HG03432 (cell line): ENCODE results near the gene RBMS3.

Source experiments
- ATAC-seq: cut with Tn5 transposase; IDR thresholded peaks from one replicate; pipeline ENCODE4 v1.9.1; 2021; ENCODE audit warnings: mild to moderate bottlenecking, moderate library complexity; ENCODE audit not compliant: unreplicated experiment

RBMS3 gene

DNA sequence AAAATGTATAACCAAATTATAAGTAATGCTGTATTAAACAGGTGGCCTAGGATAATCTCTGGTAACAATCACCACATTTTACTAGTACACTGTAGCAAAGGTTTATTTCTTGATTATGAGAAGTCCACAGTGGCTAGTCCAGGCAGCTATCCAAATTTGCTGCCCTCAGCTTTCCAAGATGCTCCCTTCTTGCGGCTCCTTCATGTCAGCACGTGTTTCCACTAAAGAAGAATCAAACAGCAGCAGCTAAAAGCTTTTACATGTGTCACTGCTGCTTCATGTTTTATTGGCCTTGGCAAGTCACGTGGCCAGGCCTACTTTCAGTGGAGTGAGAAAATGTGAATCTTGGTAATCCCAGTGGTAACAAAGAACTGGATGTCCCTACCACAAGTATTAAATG lies 5.6 kb upstream of the RBMS3 start:
- ATAC-seq, result no peak

DNA sequence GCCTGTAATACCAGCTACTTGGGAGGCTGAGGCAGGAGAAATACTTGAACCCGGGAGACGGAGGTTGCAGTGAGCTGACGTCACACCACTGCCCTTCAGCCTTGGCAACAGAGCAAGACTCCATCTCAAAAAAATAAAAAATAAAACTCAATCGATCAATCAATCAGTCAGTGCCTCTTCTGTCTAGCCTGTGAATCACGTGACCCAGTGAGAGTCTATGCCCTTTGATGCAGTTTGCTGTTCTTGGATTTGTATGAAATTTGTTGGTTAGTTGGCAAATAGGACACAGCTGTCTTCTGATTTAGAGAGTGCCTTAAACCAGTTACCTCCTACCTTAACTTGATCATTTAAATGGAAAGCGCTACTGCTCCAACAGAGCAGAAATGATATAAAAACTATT lies 3.6 kb upstream of the RBMS3 start:
- no peak for ATAC-seq

DNA sequence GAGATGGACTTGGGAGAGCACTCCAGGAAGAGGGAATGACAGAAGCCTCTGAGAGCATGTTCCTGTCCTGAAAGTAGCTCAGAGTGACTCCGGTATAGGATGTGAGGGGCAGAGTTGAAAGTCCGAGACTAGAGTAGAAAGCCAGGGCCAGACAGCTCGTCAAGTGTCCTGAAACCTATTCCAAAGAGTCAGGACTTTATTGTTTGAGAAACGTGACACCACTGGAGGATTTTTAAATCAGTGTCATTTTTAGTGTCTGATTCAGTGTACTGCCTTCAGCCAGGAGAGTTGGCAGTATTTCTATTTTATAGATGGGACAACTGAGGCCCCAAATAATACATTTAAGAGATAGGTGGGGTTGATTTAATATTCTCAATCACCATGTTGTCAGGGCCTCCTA lies 1.6 kb upstream of the RBMS3 start:
- ATAC-seq, result no peak

DNA sequence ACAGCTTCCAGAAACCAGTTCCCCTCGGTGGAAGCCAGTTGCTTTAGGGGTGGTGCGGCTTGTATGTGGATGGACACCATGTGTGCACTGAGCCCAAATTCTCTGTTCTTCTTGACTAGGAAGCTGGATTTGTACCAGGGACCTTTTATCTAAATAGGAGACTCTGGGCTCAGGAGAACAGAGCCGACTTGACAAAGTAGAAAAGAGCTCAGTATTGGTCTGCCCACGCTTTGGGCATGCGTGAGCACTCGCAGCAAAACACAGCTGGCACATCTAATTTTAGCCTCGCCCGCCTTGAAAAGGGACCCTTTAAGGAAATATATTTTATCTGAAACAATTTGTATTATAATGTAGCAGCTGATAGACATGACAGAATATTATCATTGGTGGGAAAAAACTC lies 1.1 kb upstream of the RBMS3 start:
- peak; percentile 21 for ATAC-seq

DNA sequence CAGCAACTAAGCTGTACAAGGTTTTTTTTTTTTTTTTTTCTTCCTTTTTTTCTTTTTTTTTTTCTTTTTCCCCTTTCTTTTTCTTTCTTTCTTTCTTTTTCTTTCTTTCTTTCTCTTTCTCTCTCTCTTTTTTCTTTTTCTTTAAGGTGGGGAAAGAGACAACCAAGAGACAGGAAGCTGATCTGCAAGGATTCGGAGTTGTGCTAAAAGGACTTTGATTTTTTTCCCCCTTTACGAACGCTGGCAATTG lies 148 bp downstream of the RBMS3 start:
- ATAC-seq, result no peak

DNA sequence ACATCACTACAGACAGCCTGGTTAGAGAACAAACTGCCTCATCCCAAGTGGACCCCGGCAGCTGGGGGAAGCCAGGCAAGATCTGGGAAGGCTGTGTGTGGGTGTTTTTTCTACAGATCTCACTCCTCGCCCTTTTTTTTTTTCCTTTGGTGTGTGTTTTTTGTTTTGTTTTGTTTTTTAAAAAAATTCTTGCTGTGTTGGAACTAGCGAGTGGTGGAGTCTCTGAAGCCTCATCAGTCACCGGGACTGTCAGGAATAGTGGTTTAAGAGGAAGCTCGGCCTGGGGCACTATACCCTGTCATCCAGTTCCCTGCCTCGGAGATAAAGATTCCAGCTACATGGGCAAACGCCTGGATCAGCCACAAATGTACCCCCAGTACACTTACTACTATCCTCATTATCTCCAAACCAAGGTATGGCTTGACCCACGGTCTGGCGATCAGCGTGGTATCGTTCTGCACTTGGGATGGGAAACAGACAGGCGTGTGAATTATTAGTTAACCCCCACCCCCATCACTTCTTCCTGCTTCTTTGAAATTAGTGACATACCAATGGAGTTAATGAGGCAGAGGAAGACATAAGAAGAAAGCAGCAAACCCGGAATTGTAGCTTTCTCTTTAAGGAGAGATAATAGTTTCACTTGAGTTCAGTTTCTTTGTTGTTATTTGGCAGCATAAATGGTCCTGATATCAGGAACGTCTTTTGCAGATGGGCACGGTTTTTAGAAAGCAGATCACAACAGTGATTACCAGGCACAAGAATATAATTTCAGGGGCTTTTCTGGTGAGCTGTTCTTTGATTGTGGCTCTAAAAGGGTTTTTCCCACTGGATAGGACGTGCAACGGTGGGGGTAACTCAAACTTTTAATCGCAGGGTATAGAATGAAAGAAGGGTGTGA lies 722 bp downstream of the RBMS3 start:
- ATAC-seq, result peak; percentile 67

DNA sequence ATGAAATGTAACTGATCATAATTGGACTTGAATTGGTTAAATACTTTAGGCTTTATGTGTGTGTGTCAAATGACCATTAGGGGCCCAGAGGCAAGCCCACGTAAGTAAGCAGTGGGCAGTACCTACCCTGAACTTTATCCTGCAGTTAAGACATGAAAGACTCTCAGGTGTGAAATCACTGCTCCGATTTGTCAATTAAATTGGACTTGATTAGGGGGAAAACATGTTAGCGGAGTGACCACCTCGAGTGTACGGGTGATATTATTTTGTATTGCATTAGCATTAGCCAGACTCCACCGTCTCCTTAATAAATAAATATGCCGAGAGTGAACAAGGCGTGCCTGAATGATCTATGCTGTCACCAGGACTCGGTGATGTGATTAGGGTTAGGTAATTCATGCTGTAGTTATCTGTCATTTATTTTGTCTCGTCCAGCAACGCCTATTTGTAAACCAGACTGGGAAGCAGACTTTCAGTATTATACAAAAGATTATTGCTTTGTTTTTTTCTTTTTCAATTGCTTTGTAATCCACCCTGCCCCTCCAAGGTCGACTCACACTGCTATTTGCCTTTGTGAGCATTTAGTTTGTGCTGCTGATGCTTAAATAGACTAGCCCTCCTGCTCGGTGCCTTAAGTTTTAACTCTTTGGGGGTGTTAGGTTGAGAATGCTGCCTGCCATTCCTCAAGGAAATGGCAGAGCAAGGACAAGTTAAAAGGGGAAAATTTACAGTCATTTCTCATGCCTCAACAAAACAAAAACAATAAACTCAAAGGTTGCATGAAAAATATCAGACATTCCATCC lies 1.8 kb downstream of the RBMS3 start:
- ATAC-seq, result no peak

DNA sequence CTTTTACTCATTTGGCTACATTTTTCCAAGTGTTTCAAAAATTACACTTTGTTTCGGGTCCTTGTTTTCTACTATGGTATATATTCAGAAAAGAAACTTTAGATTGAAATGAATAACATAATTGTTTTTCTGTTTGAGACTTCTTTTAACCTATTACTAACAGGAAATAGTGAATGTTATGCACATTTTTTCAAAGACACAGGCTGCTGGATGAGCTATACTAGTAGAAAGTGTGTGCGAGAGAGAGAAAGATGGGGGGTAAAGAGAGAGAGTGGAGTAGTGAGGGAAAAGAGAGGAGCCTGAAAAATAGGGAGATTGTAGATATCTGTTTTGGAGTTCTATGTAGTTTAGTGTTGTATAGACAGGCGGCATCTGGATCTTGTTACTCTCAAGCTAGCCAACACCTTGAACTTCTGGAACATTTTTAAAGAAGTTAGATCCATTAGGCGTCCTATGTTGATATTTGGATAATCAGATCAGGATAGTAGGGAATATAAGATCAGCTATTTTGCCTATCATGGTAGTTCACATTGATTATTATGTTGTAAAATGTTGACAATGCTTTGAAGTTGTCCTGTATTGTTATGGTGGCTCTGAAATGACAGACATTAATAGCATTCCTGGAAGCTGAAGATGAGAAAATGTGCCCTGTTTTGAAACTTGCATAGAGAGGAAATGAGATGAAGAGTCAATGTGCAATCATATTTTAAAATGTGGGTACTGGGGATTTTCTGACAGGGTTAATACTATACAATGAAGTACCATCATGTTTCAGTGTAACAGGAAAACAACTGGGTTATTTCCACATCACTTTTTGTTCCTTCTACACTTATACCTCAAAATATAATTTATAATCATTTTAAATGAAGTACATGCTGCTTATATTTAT lies 2.6 kb downstream of the RBMS3 start:
- no peak for ATAC-seq

DNA sequence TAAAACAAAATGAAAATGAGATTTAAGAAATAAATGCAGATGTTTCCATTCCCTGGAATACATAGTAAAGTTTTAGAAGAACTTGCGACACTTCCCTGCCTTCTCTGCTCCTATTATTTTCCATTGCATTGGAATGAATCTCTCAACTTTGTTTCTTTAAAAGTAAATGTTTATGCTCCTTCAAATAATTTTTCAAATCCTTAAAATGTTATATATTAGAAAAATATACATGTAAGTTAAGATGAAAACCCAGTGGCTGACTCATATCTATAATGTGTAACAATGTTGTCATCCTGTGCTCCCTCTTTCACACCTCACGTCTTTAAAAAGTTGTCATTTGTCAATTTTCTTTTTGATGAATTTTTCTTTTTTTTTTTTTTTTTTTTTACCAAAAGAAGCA lies 3.6 kb downstream of the RBMS3 start:
- no peak for ATAC-seq

DNA sequence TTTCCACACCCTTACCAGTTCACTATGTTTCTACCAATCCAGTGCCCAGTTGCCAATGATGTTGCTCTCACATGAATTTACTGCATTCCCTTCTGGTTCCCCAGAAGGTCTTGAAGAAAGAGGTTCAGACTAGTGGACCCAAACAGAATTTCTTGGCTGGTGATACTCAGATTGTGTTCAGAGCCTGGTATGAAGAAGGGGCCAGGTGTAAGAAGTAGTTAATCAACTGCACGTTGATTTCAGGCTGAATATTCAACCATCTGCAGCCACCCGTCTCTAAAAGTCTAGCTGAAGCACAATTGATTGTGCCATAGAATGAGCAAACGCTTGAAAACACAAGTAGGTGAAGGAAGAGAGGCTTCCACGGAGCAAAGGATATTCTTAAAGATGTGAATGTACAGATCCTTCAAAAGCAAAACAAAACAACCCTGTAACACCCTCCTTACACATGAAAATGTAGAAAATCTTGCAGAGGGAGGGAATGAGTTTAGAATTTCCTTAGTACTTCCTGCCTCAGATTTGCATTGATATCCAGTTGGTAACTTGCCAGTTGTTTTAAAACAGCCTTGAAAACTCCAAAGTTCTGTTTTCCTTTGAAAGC lies 4.7 kb downstream of the RBMS3 start:
- ATAC-seq, result no peak

DNA sequence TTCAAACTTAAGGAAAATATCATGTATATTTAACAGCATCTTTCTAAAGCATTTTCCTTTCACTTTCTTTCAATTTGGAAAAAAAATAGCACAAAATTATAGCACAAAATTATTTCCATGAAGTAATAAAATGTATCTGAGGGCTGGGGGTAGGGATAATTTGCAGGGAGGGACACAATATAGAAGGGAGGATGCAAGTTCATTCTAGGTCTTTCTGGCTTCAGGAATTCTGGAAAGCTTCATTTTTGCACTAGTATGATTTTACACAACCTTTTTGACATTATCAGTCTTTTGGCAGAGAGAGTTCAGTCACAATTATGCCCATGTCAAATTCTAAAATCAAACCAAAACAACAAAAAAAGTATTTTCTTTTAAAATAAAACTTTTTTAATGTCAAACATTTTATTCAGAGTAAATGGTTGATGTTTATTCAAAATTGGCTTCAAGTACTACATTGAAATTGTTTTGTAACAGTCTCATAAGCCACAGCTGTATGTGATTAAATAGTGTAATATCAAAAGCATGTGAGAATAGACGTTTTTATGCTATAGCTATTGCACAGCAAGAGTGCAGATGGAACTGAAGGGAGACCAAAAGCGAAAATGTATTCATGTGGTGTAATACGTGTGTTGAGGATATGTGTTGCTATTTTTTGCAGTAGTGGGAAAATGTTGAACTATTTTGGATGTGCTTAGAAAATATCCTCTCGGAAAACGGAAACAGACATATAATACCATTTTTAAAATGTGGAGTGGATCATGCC lies 5.8 kb downstream of the RBMS3 start:
- ATAC-seq, result no peak

DNA sequence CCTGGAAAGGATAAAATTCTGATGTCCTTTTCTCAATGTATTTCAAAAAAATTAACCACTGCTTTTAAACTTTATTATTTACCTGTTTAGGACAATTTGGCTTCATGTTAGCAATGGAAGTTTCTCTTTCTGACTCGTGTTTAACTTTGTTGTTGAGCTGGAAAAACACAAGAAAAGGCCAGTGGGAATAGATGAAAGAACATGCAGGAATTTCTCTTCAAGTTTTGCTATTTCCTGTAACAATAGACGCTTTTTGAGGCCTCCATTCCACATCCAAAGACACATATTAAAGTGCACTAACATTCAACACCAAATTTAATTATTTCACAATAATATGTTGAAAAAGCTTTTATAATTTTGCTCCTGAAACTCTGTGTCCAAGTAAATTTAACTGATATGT lies 9.7 kb downstream of the RBMS3 start:
- no peak for ATAC-seq

DNA sequence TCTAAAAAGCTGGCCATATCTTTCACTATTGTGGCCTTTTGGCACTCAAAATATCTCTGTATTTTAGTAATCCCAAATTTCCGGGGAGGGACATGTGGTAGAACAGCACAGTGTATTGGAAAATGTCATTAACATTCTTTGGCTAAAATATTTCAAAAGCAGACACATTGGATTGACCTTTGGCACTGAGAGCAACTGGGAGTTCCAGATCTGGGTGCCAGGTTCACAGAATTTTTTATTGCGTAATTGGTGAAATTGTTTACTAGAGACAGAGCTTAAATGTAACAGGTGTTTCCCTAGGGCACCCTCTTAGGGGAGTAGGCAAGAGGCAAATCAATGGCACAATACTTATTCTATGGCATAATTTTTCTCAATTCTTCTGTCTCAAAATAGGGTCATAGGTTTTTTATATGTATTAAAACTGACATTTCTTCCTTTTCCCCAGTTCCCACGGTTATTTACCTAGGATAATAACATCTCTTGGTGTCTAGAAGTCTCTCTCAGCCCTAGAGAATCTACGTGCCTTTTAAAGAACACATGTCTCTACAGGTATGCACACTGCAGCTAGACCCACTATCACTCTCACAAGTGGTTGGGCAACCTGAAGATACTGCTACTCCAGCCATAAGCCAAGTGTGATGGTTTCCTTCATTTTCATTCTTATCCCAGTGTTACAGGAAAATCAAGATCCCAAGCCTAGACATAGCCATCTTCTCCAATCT lies 10.6 kb downstream of the RBMS3 start:
- ATAC-seq, result no peak

DNA sequence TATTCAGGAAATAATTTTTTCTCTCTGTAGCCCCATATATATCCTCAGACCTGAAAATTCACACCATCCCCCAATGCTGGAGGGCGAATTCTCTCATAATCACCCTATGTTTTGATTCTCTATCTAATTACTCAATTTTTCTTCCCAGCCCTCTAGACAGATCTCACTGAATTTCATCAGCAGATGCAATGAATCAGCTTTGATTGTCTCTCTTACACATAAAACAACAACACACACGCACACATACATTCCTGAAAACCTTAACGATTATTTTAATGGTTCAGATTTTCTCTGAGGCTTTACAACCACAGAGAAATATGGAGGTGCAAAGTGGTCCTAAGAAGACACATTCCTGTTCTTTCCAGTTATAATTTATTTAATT lies 11.1 kb downstream of the RBMS3 start:
- ATAC-seq, result no peak

DNA sequence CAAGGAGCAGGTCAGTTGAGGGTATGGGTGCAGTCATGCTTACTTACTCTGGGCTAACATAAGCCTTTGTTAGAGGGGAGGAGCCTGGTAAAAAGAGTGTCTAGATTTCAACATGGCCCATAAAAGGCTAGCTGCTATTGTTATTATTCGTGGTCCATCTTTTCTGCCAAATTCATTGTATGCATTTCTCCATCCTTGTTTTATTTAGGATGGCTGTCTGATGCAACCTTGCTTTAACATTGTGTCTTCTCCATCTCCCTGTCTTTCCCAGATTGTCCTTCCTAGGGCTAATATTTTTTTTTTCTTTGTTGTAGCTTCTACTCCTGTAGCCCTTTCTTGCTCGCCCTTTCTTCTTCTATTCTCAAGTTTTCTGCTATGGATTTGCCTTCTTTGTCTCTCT lies 12.6 kb downstream of the RBMS3 start:
- ATAC-seq, result no peak

DNA sequence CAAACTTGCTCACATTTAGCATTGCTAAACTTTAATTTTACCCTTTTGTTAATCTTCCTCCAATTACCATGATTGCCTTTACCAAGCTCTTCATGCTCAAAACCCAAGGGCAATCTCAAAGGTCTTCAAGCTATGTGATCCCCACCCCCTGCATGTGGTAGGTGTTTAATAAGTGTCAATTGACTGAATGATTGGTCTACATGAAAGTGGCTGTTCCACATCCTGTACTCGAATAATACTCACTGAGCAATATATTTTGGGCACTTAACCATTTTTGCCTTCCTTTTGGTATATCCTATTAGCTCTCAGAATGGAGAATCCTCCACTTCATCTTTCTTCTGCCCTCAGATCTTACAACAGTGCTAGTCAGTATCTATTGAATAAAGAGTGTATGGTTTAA lies 17.1 kb downstream of the RBMS3 start:
- ATAC-seq, result no peak

DNA sequence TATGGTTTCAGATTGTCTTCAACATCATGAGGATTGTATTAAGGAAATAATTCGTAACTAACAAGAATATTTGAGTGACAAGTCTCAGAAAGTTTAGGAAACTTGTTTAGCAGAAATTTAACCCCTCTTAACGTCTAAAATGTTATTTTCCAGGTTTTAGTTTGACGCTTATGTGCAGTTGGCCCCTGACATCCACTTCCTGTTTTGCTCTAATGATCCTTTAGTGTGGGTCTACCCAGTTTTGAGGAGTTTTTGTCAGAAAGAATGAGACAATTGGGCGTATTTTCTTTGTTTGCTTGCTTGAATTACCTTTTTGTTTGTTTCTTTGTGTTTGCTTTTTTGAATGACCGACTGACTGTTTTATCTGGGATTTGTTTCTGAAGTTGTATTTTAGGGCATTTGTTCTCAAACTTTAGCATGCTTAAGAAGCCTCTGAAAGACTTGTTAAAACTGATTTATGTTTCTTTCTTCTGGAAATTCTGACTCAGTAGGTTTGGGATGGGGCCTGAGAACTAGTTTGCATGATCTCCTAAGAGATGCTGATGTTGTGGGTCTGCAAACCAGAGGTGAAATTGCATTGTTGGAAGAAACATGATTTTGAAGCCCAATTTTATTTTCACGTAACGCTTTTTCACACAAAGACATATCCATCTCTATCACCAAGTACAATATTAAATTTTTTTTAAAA lies 20.6 kb downstream of the RBMS3 start:
- no peak for ATAC-seq

DNA sequence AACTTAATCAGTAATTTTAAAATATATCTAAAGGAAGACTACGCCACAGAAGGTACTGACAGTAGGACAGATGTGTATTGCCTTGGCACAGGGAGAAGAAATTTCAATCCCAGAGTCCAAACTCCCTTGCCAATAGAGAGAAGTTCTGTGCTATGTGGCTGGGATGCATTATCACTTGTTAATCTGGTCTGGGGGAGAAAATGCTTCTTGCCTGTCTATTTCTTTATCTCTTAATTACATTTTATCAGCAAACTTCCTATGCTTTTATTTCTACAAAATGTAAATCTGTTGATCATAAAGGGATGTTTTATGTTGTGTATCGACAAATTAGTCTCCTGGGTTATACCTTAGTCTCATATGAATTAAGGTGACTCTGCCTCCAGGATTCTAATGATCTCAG lies 21.7 kb downstream of the RBMS3 start:
- no peak for ATAC-seq

DNA sequence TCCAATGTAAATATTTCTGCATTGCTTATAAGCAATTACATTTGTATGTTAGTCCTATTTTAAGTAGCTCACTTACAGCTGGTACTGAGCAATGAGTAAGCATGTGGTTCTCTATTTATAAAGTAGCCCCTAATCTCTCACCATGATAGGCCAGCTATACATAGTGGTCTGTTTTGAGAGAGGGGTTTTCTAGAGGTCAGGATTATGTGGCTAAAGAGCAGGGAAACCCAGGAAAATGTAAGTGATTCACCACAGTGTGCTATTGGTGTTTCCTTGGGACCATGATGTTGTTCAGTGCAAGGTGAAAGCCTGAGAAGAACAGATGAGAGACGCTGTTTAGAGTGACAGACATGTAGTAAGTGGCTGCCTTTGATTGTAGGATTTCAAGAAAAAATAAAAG lies 26.4 kb downstream of the RBMS3 start:
- peak; percentile 52 for ATAC-seq
